HEK293 (cell line): ENCODE results near the gene FAM83E.

ENCODE experiments used
- BCL11A ChIP-seq: fragments of 450-650 bp; formaldehyde crosslinking; IDR thresholded peaks from 2 replicates; pipeline ENCODE4 v1.5.1; 2016; ENCODE audit warnings: low read depth, missing biosample characterization, missing genetic modification characterization
- BCL11B ChIP-seq: fragments of 450-650 bp; formaldehyde crosslinking; IDR thresholded peaks from 2 replicates; pipeline ENCODE4 v1.5.1; 2016; ENCODE audit warnings: low read depth, missing biosample characterization, missing genetic modification characterization
- FEZF1 ChIP-seq: fragments of 450-650 bp; formaldehyde crosslinking; IDR thresholded peaks from 2 replicates; pipeline ENCODE4 v1.5.1; 2016; ENCODE audit warnings: missing biosample characterization, missing genetic modification characterization
- GLIS1 ChIP-seq: fragments of 450-650 bp; formaldehyde crosslinking; IDR thresholded peaks from 2 replicates; pipeline ENCODE4 v1.5.1; 2016; ENCODE audit warnings: missing biosample characterization, missing genetic modification characterization
- KLF16 ChIP-seq: fragments of 450-650 bp; formaldehyde crosslinking; IDR thresholded peaks from 2 replicates; pipeline ENCODE4 v1.5.1; 2017; ENCODE audit warnings: missing biosample characterization, missing genetic modification characterization
- KLF8 ChIP-seq: fragments of 450-650 bp; formaldehyde crosslinking; IDR thresholded peaks from 2 replicates; pipeline ENCODE4 v1.5.1; 2016; ENCODE audit warnings: missing biosample characterization, missing genetic modification characterization
- OSR2 ChIP-seq: fragments of 450-650 bp; formaldehyde crosslinking; IDR thresholded peaks from 2 replicates; pipeline ENCODE4 v1.5.1; 2016; ENCODE audit warnings: missing biosample characterization, missing genetic modification characterization
- PRDM10 ChIP-seq: fragments of 450-650 bp; formaldehyde crosslinking; IDR thresholded peaks from 2 replicates; pipeline ENCODE4 v1.5.1; 2016; ENCODE audit warnings: missing biosample characterization, missing genetic modification characterization
- REPIN1 ChIP-seq: fragments of 450-650 bp; formaldehyde crosslinking; IDR thresholded peaks from 2 replicates; pipeline ENCODE4 v1.5.1; 2017; ENCODE audit warnings: missing biosample characterization, missing genetic modification characterization, low read depth
- SP7 ChIP-seq: fragments of 450-650 bp; formaldehyde crosslinking; IDR thresholded peaks from 2 replicates; pipeline ENCODE4 v1.5.1; 2016; ENCODE audit warnings: missing biosample characterization, missing genetic modification characterization
- YY2 ChIP-seq: fragments of 450-650 bp; formaldehyde crosslinking; IDR thresholded peaks from 2 replicates; pipeline ENCODE4 v1.5.1; 2016; ENCODE audit warnings: missing biosample characterization, missing genetic modification characterization
- ZBTB1 ChIP-seq: fragments of 450-650 bp; formaldehyde crosslinking; IDR thresholded peaks from 2 replicates; pipeline ENCODE4 v1.5.1; 2016; ENCODE audit warnings: missing biosample characterization, missing genetic modification characterization
- ZBTB10 ChIP-seq: fragments of 450-650 bp; formaldehyde crosslinking; IDR thresholded peaks from 2 replicates; pipeline ENCODE4 v1.5.1; 2016; ENCODE audit warnings: missing biosample characterization, missing genetic modification characterization
- ZBTB17 ChIP-seq: fragments of 450-650 bp; formaldehyde crosslinking; IDR thresholded peaks from 2 replicates; pipeline ENCODE4 v1.5.1; 2016; ENCODE audit warnings: missing biosample characterization, missing genetic modification characterization
- ZBTB21 ChIP-seq: fragments of 450-650 bp; formaldehyde crosslinking; IDR thresholded peaks from 2 replicates; pipeline ENCODE4 v1.5.1; 2017; ENCODE audit warnings: missing biosample characterization, missing genetic modification characterization
- ZNF157 ChIP-seq: fragments of 450-650 bp; formaldehyde crosslinking; IDR thresholded peaks from 2 replicates; pipeline ENCODE4 v1.5.1; 2016; ENCODE audit warnings: missing biosample characterization, missing genetic modification characterization
- ZNF169 ChIP-seq: fragments of 450-650 bp; formaldehyde crosslinking; IDR thresholded peaks from 2 replicates; pipeline ENCODE4 v1.5.1; 2016; ENCODE audit warnings: missing biosample characterization, missing genetic modification characterization
- ZNF23 ChIP-seq: fragments of 450-650 bp; formaldehyde crosslinking; IDR thresholded peaks from 2 replicates; pipeline ENCODE4 v1.5.1; 2016; ENCODE audit warnings: missing biosample characterization, missing genetic modification characterization, borderline replicate concordance
- ZNF362 ChIP-seq: fragments of 450-650 bp; formaldehyde crosslinking; IDR thresholded peaks from 2 replicates; pipeline ENCODE4 v1.5.1; 2016; ENCODE audit warnings: missing biosample characterization, missing genetic modification characterization
- ZNF366 ChIP-seq: fragments of 450-650 bp; formaldehyde crosslinking; conservative IDR thresholded peaks from 2 replicates; pipeline ENCODE4 v1.5.1; 2016; ENCODE audit warnings: missing biosample characterization, missing genetic modification characterization
- ZNF423 ChIP-seq: fragments of 450-650 bp; formaldehyde crosslinking; IDR thresholded peaks from 2 replicates; pipeline ENCODE4 v1.5.1; 2016; ENCODE audit warnings: missing biosample characterization, missing genetic modification characterization
- ZNF48 ChIP-seq: fragments of 450-650 bp; formaldehyde crosslinking; IDR thresholded peaks from 2 replicates; pipeline ENCODE4 v1.5.1; 2016; ENCODE audit warnings: missing biosample characterization, missing genetic modification characterization
- ZNF514 ChIP-seq: fragments of 450-650 bp; formaldehyde crosslinking; IDR thresholded peaks from 2 replicates; pipeline ENCODE4 v1.5.1; 2016; ENCODE audit warnings: missing biosample characterization, missing genetic modification characterization
- ZNF529 ChIP-seq: fragments of 450-650 bp; formaldehyde crosslinking; IDR thresholded peaks from 2 replicates; pipeline ENCODE4 v1.5.1; 2017; ENCODE audit warnings: missing genetic modification characterization, missing biosample characterization; ENCODE audit not compliant: insufficient replicate concordance
- ZNF555 ChIP-seq: fragments of 450-650 bp; formaldehyde crosslinking; conservative IDR thresholded peaks from 2 replicates; pipeline ENCODE4 v1.5.1; 2017; ENCODE audit warnings: missing biosample characterization, mild to moderate bottlenecking, missing genetic modification characterization, inconsistent platforms
- ZNF629 ChIP-seq: fragments of 450-650 bp; formaldehyde crosslinking; IDR thresholded peaks from 2 replicates; pipeline ENCODE4 v1.5.1; 2017; ENCODE audit warnings: missing biosample characterization, missing genetic modification characterization
- ZNF664 ChIP-seq: fragments of 450-650 bp; formaldehyde crosslinking; IDR thresholded peaks from 2 replicates; pipeline ENCODE4 v1.5.1; 2016; ENCODE audit warnings: missing biosample characterization, missing genetic modification characterization
- ZNF76 ChIP-seq: fragments of 450-650 bp; formaldehyde crosslinking; IDR thresholded peaks from 2 replicates; pipeline ENCODE4; 2016; ENCODE audit warnings: low read depth, missing biosample characterization, missing genetic modification characterization, borderline replicate concordance
- ZSCAN23 ChIP-seq: fragments of 450-650 bp; formaldehyde crosslinking; IDR thresholded peaks from 2 replicates; pipeline ENCODE4 v1.5.1; 2016; ENCODE audit warnings: missing biosample characterization, missing genetic modification characterization
- ZXDB ChIP-seq: fragments of 450-650 bp; formaldehyde crosslinking; IDR thresholded peaks from 2 replicates; pipeline ENCODE4 v1.5.1; 2016; ENCODE audit warnings: missing biosample characterization, missing genetic modification characterization
- TF ChIP-seq, protein P1 (sequence below): fragments of 450-650 bp; formaldehyde crosslinking; IDR thresholded peaks from 2 replicates; pipeline ENCODE4 v1.5.1; 2017; ENCODE audit warnings: missing biosample characterization, missing genetic modification characterization

FAM83E gene

GRCh38 chr19:48569814-48570213 lies 45.1 kb downstream of the FAM83E start (continued):
- TF ChIP-seq ZNF157 (no peak), BCL11B (tag by site-specific recombination) (no peak), ZNF48 (tag by site-specific recombination) (no peak), ZNF366 (no peak; the same call in 1 of the 2 replicates), YY2 (tag by site-specific recombination) (no peak), ZNF169 (tag by site-specific recombination) (no peak), ZBTB21 (tag by site-specific recombination) (no peak), BCL11A (tag by site-specific recombination) (no peak), ZSCAN23 (tag by site-specific recombination) (no peak), OSR2 (tag by site-specific recombination) (peak; percentile 43; the same call in 1 of the 2 replicates), KLF8 (0 out of 2 replicates have a peak, but pooled peaks have one; percentile 57), ZNF529 (tag by site-specific recombination) (no peak), ZNF555 (tag by site-specific recombination) (no peak), REPIN1 (no peak), ZNF629 (tag by site-specific recombination) (no peak), ZNF362 (tag by site-specific recombination) (no peak), KLF16 (no peak), PRDM10 (tag by site-specific recombination) (peak; percentile 59), ZNF514 (tag by site-specific recombination) (no peak), ZNF76 (tag by site-specific recombination) (no peak), FEZF1 (tag by site-specific recombination) (peak; percentile 97), SP7 (tag by site-specific recombination) (peak; percentile 80), ZBTB17 (peak; percentile 81), ZXDB (tag by site-specific recombination) (0 out of 2 replicates have a peak, but pooled peaks have one; percentile 43), ZNF664 (tag by site-specific recombination) (no peak), ZBTB1 (no peak), GLIS1 (peak; percentile 61), ZBTB10 (tag by site-specific recombination) (no peak), ZNF23 (tag by site-specific recombination) (no peak), ZNF423 (tag by site-specific recombination) (no peak)
- TF ChIP-seq, protein P1, sequence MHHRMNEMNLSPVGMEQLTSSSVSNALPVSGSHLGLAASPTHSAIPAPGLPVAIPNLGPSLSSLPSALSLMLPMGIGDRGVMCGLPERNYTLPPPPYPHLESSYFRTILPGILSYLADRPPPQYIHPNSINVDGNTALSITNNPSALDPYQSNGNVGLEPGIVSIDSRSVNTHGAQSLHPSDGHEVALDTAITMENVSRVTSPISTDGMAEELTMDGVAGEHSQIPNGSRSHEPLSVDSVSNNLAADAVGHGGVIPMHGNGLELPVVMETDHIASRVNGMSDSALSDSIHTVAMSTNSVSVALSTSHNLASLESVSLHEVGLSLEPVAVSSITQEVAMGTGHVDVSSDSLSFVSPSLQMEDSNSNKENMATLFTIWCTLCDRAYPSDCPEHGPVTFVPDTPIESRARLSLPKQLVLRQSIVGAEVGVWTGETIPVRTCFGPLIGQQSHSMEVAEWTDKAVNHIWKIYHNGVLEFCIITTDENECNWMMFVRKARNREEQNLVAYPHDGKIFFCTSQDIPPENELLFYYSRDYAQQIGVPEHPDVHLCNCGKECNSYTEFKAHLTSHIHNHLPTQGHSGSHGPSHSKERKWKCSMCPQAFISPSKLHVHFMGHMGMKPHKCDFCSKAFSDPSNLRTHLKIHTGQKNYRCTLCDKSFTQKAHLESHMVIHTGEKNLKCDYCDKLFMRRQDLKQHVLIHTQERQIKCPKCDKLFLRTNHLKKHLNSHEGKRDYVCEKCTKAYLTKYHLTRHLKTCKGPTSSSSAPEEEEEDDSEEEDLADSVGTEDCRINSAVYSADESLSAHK = no peak
